GM12878 (cell line): Measurements from ENCODE around the gene COL7A1. TPM values are rescaled to one million over a fixed set of nuclear protein-coding genes. Genes with fewer than 3 reads are reported as not detected.

Experiments used
- ATAC-seq: fragments of 200-7000 bp; cut with Tn5 transposase; 3 replicates; pipeline ENCODE4 v1.9.1; 2020; ENCODE audit warnings: mild to moderate bottlenecking, moderate library complexity
- BruUV-seq: library from RNA; stranded (reverse); fragments of 400-500 nt; replicated peaks from 2 replicates; lab custom pipeline; 2021; lab: Mats Ljungman, UMichigan
- CTCF ChIA-PET: fragments of 300-600 bp; sonication (Branson Sonifier 250); formaldehyde crosslinking; extraction: SDS; loops from one replicate; lab custom pipeline; 2021; ENCODE audit warnings: inconsistent platforms; lab: Yijun Ruan, JAX
- POLR2A ChIA-PET: fragments of 350-600 bp; formaldehyde crosslinking; extraction: SDS; loops from one replicate; lab custom pipeline; 2021; ENCODE audit warnings: inconsistent platforms; lab: Charles Lee
- RAD21 ChIA-PET: fragments of 300-600 bp; sonication (Branson Sonifier 250); formaldehyde crosslinking; loops from one replicate; lab custom pipeline; 2023; ENCODE audit warnings: antibody characterized with exemption; ENCODE audit not compliant: unreplicated experiment; lab: Charles Lee
- SMC1A ChIA-PET: fragments of 300-600 bp; sonication (Branson Sonifier 250); formaldehyde crosslinking; loops from one replicate; lab custom pipeline; 2023; ENCODE audit not compliant: unreplicated experiment, uncharacterized antibody; lab: Charles Lee
- DNase-seq: peaks from one replicate; pipeline ENCODE4 v3.0.0-alpha.2; 2011; ENCODE audit warnings: low read depth, low spot score
- FAIRE-seq: peaks from 3 replicates; lab custom pipeline; 2011; peaks lifted over from hg19 to GRCh38; lab: Jason Lieb, UNC
- H2AFZ ChIP-seq: 2 replicates; pipeline ENCODE4 v1.6.0; 2011; ENCODE audit warnings: low read depth, low read length, control low read depth; ENCODE audit not compliant: control insufficient read depth
- H3K27ac ChIP-seq: 2 replicates; pipeline ENCODE4 v1.5.1; 2011; ENCODE audit warnings: control low read depth; ENCODE audit not compliant: control insufficient read depth, insufficient read depth
- H3K27me3 ChIP-seq, 2 experiments: replicated peaks in 1 of 2; 2 replicates each; pipeline versions ENCODE4 v1.6.0 to v1.6.1; 2011; ENCODE audit warnings: low read length in 1 of 2; ENCODE audit not compliant: control insufficient read depth in 2 of 2, insufficient read depth in 2 of 2
- H3K36me3 ChIP-seq, 2 experiments: 2 replicates each; pipeline ENCODE4 v1.5.1; 2011; ENCODE audit warnings: low read length in 1 of 2; ENCODE audit not compliant: control insufficient read depth in 2 of 2, insufficient read depth in 2 of 2
- H3K4me1 ChIP-seq: 2 replicates; pipeline ENCODE4 v1.6.1; 2011; ENCODE audit warnings: mild to moderate bottlenecking, low read length, moderate library complexity, mixed read lengths; ENCODE audit not compliant: control insufficient read depth, insufficient read depth
- H3K4me2 ChIP-seq: 2 replicates; pipeline ENCODE4 v1.6.0; 2011; ENCODE audit warnings: control low read depth; ENCODE audit not compliant: control insufficient read depth, insufficient read depth
- H3K4me3 ChIP-seq: fragments of 200-600 bp; sonication (generic); 2 replicates; pipeline ENCODE4 v1.5.1; 2016
- H3K79me2 ChIP-seq: 2 replicates; pipeline ENCODE4 v1.6.0; 2011; ENCODE audit warnings: low read length; ENCODE audit not compliant: control insufficient read depth, insufficient read depth
- H3K9ac ChIP-seq: 2 replicates; pipeline ENCODE4 v1.8.0; 2011; ENCODE audit warnings: low read length, control low read depth, mixed read lengths; ENCODE audit not compliant: control insufficient read depth, insufficient read depth
- H3K9me3 ChIP-seq: replicated peaks from 3 replicates; pipeline ENCODE4 v1.5.1; 2011; ENCODE audit warnings: mild to moderate bottlenecking, low read length; ENCODE audit not compliant: control insufficient read depth, insufficient read depth
- H4K20me1 ChIP-seq: 2 replicates; pipeline ENCODE4 v1.6.0; 2011; ENCODE audit not compliant: control insufficient read depth, insufficient read depth
- ATF7 ChIP-seq: fragments of 450-650 bp; IDR thresholded peaks from 2 replicates; pipeline ENCODE4 v1.6.1; 2016; ENCODE audit warnings: low read depth, mild to moderate bottlenecking
- BACH1 ChIP-seq: fragments of 450-650 bp; IDR thresholded peaks from 2 replicates; pipeline ENCODE4 v1.6.1; 2017; ENCODE audit warnings: mild to moderate bottlenecking, borderline replicate concordance
- CBFB ChIP-seq: IDR thresholded peaks from 2 replicates; pipeline ENCODE4 v1.6.1; 2016; ENCODE audit warnings: antibody characterized with exemption, low read depth
- IRF4 ChIP-seq: IDR thresholded peaks from 2 replicates; pipeline ENCODE4 v1.6.1; 2011; ENCODE audit warnings: low read depth, low read length
- RAD21 ChIP-seq: IDR thresholded peaks from 2 replicates; pipeline ENCODE4 v1.6.1; 2011; ENCODE audit warnings: mild to moderate bottlenecking, low read depth, low read length, moderate library complexity; ENCODE audit not compliant: insufficient read depth
- SREBF2 ChIP-seq: IDR thresholded peaks from 2 replicates; pipeline ENCODE4 v1.6.1; 2012; ENCODE audit warnings: mild to moderate bottlenecking, low read length
- WRNIP1 ChIP-seq: IDR thresholded peaks from 2 replicates; pipeline ENCODE4 v1.6.1; 2011; ENCODE audit warnings: low read depth, low read length, improper control_type of control experiment, borderline replicate concordance
- ZNF274 ChIP-seq: IDR thresholded peaks from one replicate; pipeline ENCODE4 v1.8.0; 2011; ENCODE audit not compliant: insufficient read length, insufficient read depth
- WGBS: methylation state at CpG from one replicate; pipeline ENCODE4 v1.1.6; 2016; ENCODE audit warnings: low lambda C conversion rate; ENCODE audit not compliant: insufficient replicate concordance, insufficient coverage; ENCODE audit errors: missing lambda C conversion rate; 5-methylcytosine and 5-hydroxymethylcytosine counted together
- in situ Hi-C: fragments of 300-500 bp; cut with MboI; formaldehyde crosslinking; loops from 9 replicates; pipeline ENCODE4 v1.14.3; 2018; ENCODE audit warnings: mixed read lengths
- intact Hi-C: fragments of 100-400 bp; cut with micrococcal nuclease; formaldehyde crosslinking; loops from one replicate; pipeline ENCODE4 v1.14.2; 2022; ENCODE audit not compliant: unreplicated experiment
- polyA plus RNA-seq, 11 experiments: library from polyadenylated mRNA; depleted of rRNA in 4 of 11; unstranded in 6 of 11; stranded (reverse) in 5 of 11; fragments of >200 nt; fragmentation: Nextera tagmentation in 4 of 11; fragmentation: Illumina TruSeq in 1 of 11; extraction: Ambion mirVana in 4 of 11; extraction: Trizol in 1 of 11; gene quantifications; 1 replicate in 1 of 11; 2 replicates in 10 of 11; pipeline versions ENCODE4 v1.2.1 to v1.2.3, GENCODE V29; 2011 to 2016; ENCODE audit warnings: inconsistent platforms in 2 of 11, missing spikeins in 2 of 11, low read depth in 1 of 11
- total RNA-seq, 4 experiments: library from RNA; depleted of rRNA in 3 of 4; stranded (reverse); fragments of >200 nt in 3 of 4; fragmentation: Illumina TruSeq in 1 of 4; extraction: Trizol in 1 of 4; gene quantifications; 2 replicates each; pipeline versions ENCODE4 v1.2.1 to v1.2.3, GENCODE V29; 2013 to 2021
- TF ChIP-seq, protein P1 (sequence below): fragments of 450-650 bp; IDR thresholded peaks from 2 replicates; pipeline ENCODE4 v1.6.1; 2018; ENCODE audit warnings: mild to moderate bottlenecking, low read depth, moderate library complexity; ENCODE audit not compliant: partially characterized antibody
- TF ChIP-seq, protein P2 (sequence below): fragments of 450-650 bp; IDR thresholded peaks from 2 replicates; pipeline ENCODE4 v1.6.1; 2016; ENCODE audit warnings: mild to moderate bottlenecking

Gene COL7A1
- total and polyA plus RNA-seq, 10 of the 15 experiments (the other 5 are each of a cell fraction or from before 2014, with no cell fraction given), result 0.01 to 1.9 (median 0.29) TPM; not detected in 1

DNA sequence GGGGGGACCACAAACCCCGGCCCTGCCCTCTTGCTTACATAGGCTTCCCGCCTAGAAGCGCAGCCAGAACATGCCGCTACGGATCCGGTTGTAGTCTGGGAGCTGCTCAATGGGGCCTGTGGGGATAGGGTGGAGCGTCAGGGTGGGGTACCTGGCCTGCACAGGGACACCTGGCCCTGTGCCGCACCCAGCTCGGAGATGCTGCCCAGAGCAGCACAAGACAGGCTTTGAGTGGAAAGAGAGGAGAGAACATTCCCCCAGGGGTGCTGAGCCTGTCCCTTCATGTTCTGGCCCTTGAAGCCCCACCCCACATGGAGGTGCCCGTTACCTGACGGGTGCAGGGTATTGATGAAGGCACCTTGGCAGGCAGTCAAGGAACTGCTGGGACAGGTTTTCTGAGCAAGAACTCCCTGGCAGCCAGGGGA lies 4.0 kb upstream of the COL7A1 start (continued):
- no peak for TF ChIP-seq WRNIP1
- TF ChIP-seq RAD21, result no peak
- no peak for TF ChIP-seq IRF4
- no peak for TF ChIP-seq ATF7
- no peak for TF ChIP-seq CBFB
- TF ChIP-seq SREBF2, result no peak

DNA sequence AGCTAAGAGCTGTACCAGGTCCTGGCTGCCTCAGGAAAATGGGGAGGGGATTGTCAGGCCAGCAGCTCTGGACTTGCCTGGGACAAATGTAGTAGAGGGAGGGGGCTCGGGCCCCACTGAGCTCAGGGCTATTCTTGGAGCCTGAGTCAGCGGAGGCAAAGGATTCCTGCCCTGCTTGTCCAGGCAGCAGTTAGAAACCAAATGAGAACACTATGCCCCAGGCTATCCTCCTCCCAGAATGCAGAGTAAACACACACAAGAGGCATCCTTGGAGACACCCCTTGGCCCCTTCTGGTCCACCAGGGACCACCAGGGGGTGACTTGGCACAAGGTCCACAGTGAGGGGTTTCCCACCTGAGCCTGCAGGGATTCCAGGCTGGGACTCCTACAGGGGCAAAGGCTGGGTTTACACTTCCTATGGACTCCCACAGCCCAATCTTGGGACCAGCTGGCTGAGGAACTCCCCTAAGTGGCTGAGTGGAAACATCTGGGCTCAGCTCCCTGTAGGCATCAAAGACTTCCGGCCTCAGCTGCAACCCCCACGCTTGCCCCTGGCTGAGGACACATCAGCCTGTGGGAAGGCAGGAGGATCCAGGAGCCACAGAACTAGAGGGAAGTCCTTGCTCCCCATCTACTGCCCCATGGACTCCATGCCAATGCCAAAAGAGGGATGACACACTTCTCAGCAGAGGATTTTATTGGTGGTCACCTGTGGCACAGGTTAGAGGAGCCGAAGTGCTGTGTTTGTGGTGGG lies 3.4 kb upstream of the COL7A1 start:
- FAIRE-seq, result no peak
- peaks cover 24 to 39% of the 10 kb centered on the region in 2 experiments for H3K36me3 ChIP-seq
- no peak overlapping the region for H3K4me3 ChIP-seq
- H3K9me3 ChIP-seq, result no peaks in the 10 kb centered on the region
- in situ Hi-C loops, result no loop called here
- ChIA-PET RAD21 (no interaction called here), POLR2A (no interaction called here), CTCF (interaction anchor here (1.4 kb wide), 1 partner anchor 37 kb away, joined by 4 read pairs; no protein-coding TSS in a partner anchor)
- WGBS, result 83% methylated on average over 5 of the region's 5 CpGs
- H4K20me1 ChIP-seq, result no peaks in the 10 kb centered on the region
- no peak overlapping the region for H3K4me2 ChIP-seq
- no peak overlapping the region for H3K27ac ChIP-seq
- no TSS peak for BruUV-seq
- H3K9ac ChIP-seq, result no peak overlapping the region
- TF ChIP-seq, protein P1, sequence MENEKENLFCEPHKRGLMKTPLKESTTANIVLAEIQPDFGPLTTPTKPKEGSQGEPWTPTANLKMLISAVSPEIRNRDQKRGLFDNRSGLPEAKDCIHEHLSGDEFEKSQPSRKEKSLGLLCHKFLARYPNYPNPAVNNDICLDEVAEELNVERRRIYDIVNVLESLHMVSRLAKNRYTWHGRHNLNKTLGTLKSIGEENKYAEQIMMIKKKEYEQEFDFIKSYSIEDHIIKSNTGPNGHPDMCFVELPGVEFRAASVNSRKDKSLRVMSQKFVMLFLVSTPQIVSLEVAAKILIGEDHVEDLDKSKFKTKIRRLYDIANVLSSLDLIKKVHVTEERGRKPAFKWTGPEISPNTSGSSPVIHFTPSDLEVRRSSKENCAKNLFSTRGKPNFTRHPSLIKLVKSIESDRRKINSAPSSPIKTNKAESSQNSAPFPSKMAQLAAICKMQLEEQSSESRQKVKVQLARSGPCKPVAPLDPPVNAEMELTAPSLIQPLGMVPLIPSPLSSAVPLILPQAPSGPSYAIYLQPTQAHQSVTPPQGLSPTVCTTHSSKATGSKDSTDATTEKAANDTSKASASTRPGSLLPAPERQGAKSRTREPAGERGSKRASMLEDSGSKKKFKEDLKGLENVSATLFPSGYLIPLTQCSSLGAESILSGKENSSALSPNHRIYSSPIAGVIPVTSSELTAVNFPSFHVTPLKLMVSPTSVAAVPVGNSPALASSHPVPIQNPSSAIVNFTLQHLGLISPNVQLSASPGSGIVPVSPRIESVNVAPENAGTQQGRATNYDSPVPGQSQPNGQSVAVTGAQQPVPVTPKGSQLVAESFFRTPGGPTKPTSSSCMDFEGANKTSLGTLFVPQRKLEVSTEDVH, result no peak
- no peak for TF ChIP-seq BACH1
- TF ChIP-seq ZNF274, result no peak
- TF ChIP-seq, protein P2, sequence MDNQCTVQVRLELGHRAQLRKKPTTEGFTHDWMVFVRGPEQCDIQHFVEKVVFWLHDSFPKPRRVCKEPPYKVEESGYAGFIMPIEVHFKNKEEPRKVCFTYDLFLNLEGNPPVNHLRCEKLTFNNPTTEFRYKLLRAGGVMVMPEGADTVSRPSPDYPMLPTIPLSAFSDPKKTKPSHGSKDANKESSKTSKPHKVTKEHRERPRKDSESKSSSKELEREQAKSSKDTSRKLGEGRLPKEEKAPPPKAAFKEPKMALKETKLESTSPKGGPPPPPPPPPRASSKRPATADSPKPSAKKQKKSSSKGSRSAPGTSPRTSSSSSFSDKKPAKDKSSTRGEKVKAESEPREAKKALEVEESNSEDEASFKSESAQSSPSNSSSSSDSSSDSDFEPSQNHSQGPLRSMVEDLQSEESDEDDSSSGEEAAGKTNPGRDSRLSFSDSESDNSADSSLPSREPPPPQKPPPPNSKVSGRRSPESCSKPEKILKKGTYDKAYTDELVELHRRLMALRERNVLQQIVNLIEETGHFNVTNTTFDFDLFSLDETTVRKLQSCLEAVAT, result no peak
- TF ChIP-seq, all 136 proteins: peak for 0
- H3K4me1 ChIP-seq, result no peaks in the 10 kb centered on the region; the same call in 1 of the 2 replicates
- H3K79me2 ChIP-seq, result no peaks in the 10 kb centered on the region
- DNase-seq (no peak), ATAC-seq (no peak)
- H3K27me3 ChIP-seq, result peaks cover 0 to 9% of the 10 kb centered on the region in 2 experiments; a peak in 2 of 4 replicates
- SMC1A ChIA-PET, result no interaction called here
- no peak overlapping the region for H2AFZ ChIP-seq
- intact Hi-C loops, result no loop called here
